NCI-H2227 treated with DMSO at 0.1 percent for 48 hours (cell line): Measurements from ENCODE around the gene F7.

Source experiments
- DNase-seq: peaks from one replicate; lab custom pipeline; 2025; lab: John Stamatoyannopoulos, UW

Gene F7

GRCh38 chr13:113086991-113087922 is 18.3 kb upstream of the F7 start:
- no peak for DNase-seq

GRCh38 chr13:113087923-113088690 is 17.5 kb upstream of the F7 start:
- no peak for DNase-seq

DNA sequence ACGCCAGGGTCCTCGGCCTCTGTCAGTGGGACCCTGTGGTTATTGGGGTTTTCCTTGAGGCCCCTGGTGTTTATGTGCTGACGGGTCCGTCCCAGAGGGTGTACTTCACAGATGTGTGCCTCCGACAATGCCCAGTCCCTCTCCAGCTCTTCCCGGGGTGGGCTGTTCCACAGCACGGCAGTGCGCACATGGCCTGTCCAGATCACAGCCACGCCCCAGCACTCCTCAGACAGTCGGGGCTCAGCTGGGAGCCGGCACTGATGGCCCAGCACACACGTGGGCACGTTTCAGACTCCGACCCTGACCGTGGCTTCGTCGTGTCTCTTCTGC is 16.9 kb upstream of the F7 start:
- DNase-seq = no peak

DNA sequence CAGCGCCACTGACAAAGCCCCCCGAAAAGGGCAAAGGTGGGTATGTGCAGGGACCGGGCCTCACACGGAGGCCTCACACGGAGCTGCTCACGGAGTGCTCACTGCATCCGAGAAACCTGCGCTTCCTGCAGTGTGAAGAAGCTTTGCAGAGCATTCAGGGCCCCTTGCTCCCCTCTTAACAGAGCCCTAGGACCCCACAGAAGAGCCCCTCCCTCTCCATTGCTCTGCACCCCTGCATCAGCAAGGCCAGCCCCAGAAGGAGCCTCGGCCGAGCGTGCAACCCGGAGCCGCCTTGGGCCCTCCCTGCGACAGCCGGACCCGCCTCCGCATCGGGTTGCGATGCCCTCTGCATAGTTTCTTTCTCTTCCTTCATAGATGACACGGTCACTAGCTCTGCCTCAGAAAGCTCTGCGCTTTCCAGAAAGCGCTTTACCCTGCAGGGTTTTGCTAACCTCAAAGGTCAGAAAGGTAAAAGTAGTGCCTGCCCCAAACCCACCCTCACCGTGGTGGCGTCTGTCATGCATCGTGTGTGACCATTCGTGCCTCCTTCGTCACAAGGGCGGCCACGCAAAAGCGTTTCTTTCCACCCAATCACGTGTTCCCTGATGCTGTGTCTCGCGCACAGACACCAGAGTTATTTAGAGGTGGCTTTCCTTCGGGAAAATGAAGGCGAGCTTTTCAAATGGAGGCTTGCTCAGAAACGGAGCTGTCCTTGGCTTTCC is 15.7 kb upstream of the F7 start:
- no peak for DNase-seq

GRCh38 chr13:113090415-113090770 is 15.2 kb upstream of the F7 start:
- no peak for DNase-seq

- no peak for DNase-seq
Measured at GRCh38 chr13:113090806-113091205, 14.8 kb upstream of the F7 start.

GRCh38 chr13:113091211-113091771 is 14.3 kb upstream of the F7 start:
- no peak for DNase-seq

DNA sequence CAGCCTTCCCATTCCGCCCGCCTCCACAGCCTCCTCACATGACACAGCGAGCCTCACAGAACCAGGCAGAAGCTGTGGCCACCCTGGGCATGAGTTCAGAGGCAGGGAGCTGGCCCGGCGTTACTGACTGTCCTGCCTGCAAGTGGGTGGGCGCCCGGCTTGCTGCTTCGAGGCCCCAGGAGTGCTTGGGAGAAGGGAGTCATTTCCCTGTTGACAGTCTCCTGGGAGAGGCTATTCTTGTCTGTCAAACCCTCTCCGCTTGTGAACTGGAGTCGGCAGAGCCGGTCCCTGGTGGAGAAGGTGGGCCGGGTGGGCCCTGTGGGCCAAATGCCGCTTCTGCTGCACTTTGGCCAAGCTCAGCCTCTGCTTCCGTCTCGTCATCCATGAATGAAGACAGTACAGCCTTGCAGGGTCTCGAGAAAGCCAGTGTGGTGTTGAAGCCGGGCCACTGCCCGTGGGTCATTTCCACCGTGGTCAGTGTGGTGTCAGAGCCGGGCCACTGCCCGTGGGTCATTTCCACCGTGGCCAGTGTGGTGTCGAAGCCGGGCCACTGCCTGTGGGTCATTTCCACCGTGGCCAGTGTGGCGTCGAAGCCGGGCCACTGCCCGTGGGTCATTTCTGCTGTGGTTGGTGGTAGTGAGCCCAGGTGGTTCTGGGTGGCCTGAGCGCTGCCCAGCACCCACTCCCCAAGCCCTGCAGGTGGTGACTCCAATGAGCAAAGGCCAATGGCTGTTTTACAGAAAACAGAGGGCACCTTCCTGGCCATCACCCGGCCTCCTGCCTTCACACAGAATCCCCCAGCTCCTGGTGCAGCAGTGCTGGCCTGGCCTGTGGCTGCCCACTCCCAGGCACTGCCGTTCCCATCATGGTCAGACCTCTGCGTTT is 13.5 kb upstream of the F7 start:
- DNase-seq = no peak

DNA sequence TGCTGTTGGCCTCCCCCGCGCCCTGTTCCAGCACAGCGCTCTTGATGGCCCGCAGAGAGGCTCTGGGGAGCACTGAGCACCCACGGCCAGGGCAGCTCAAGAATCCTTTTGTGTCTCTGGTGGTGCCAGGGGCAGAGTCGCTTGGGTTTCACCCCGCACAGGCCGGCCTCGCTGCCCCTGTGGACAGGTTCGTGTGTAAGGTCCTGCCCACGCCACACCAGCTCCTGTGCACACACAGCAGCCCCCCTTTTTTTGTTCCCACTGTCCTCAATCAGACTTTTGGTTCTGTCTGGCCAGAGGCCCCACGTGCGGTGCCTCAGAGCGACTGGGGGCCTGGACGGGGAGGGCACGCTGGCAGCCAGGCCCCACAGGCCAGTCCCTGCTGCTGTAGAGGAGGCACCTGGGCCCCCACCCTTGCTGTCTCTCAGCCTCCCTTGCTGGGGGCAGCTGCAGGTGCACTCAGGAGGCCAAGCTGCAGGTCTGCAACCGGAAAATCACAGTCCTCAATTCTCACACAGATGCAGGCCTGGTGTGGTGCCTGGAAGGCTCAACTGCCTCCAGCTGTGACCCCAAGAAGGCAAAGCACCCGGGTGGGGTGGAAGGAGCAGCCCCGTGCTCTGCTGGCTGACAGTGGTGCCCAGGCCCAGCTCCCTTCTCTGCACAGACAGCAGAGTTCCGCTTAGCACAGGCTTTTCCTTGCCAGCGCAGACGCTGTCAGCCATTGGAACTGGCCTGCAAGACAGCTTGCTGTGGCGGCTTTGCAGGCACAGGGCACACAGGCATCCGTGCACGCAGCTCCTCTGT is 12.6 kb upstream of the F7 start:
- no peak for DNase-seq

- DNase-seq = no peak
Measured at GRCh38 chr13:113093580-113094409, 11.8 kb upstream of the F7 start.

- no peak for DNase-seq
Measured at GRCh38 chr13:113094410-113094800, 11.2 kb upstream of the F7 start.

- DNase-seq = no peak
Measured at GRCh38 chr13:113095146-113096051, 10.2 kb upstream of the F7 start.

GRCh38 chr13:113096052-113096744 is 9.4 kb upstream of the F7 start:
- DNase-seq = no peak

DNA sequence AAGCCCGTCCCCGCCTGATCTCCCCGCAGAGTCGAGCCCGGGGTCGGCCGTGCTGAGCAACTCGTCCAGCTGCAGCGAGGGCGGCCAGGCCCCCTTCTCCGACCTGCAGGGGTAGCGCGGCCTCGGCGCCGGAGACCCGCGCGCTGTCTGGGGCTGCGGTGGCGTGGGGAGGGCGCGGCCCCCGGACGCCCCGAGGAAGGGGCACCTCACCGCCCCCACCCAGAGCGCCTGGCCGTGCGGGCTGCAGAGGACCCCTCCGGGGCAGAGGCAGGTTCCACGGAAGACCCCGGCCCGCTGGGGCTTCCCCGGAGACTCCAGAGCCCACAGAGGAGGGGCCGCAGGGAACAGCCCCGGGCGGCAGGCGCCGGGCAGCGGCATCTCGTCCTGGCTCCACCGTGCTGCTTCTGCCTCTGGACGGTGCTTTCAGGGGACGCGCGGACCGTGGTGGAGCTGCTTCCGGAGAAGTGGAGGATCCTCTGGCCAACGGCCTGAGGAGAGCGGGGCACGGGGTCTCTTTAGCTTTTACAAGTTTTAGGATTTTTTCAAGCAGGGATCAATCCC is 8.8 kb upstream of the F7 start:
- DNase-seq = no peak

- DNase-seq = no peak
Measured at GRCh38 chr13:113097651-113098050, 7.9 kb upstream of the F7 start.

- DNase-seq = no peak
Measured at GRCh38 chr13:113098162-113098732, 7.3 kb upstream of the F7 start.

GRCh38 chr13:113099142-113099541 is 6.4 kb upstream of the F7 start:
- no peak for DNase-seq
